Measurements from ENCODE around the gene RIPK4.

- no peak for TF ChIP-seq CTCF (IDR thresholded peaks at IDR 0.05)
- TF ChIP-seq ZFX (IDR thresholded peaks at IDR 0.05; ENCODE audit: borderline replicate concordance) = no peak
Measured at GRCh38 chr21:41713495-41714281, 53.2 kb downstream of the RIPK4 start.

Data from 22Rv1 (cell line).